HCT116 (cell line): ENCODE results near the gene ALPL. TPM values are rescaled to one million over a fixed set of nuclear protein-coding genes. Genes with fewer than 3 reads are reported as not detected.

Source experiments
- ATAC-seq: fragments of 200-7000 bp; cut with Tn5 transposase; 2 replicates; pipeline ENCODE4 v1.9.1; 2020; ENCODE audit warnings: mild to moderate bottlenecking, moderate library complexity
- BruUV-seq: library from RNA; stranded (reverse); fragments of 400-500 nt; replicated peaks from 2 replicates; lab custom pipeline; 2021; lab: Mats Ljungman, UMichigan
- CTCF ChIA-PET: fragments of 300-600 bp; sonication (Branson Sonifier 250); formaldehyde crosslinking; loops from one replicate; lab custom pipeline; 2021; ENCODE audit warnings: antibody characterized with exemption; lab: Charles Lee
- POLR2A ChIA-PET: fragments of 300-600, 350-600 bp; sonication (Branson Sonifier 250); formaldehyde crosslinking; loops from one replicate; lab custom pipeline; 2021; ENCODE audit warnings: antibody characterized with exemption; lab: Charles Lee
- RAD21 ChIA-PET, 2 experiments: fragments of 300-600 bp; sonication (Branson Sonifier 250); formaldehyde crosslinking; loops; one replicate each; lab custom pipeline; 2023; ENCODE audit warnings: low total read pairs in 2 of 2; ENCODE audit not compliant: uncharacterized antibody in 2 of 2, unreplicated experiment in 2 of 2, low non-redundant PET in 1 of 2; lab: Charles Lee
- DNase-seq: peaks from one replicate; pipeline ENCODE4 v3.0.0-alpha.2; 2010; ENCODE audit warnings: low read depth, low spot score
- H2AFZ ChIP-seq: fragments of 200-600 bp; shearing (Covaris generic), sonication (generic); 2 replicates; pipeline ENCODE4 v1.6.1; 2017; ENCODE audit warnings: low read depth, mixed run types, mixed read lengths, antibody characterized with exemption, low read length; ENCODE audit not compliant: poor library complexity, severe bottlenecking
- H3K27ac ChIP-seq: 2 replicates; pipeline ENCODE4 v1.5.1; 2012; ENCODE audit warnings: low read depth, low read length
- H3K27me3 ChIP-seq: fragments of 200-600 bp; sonication (generic); 2 replicates; pipeline ENCODE4 v1.6.1; 2016; ENCODE audit warnings: mixed run types, low read length, mixed read lengths; ENCODE audit not compliant: insufficient read depth
- H3K36me3 ChIP-seq, 2 experiments: fragments of 200-500 bp in 1 of 2; fragments of 200-600 bp in 1 of 2; sonication (Bioruptor generic) in 1 of 2; sonication (generic) in 1 of 2; 2 replicates each; pipeline versions ENCODE4 v1.5.1 to v1.6.1; 2014 to 2016; ENCODE audit warnings: low read length in 2 of 2, inconsistent platforms in 1 of 2, mixed read lengths in 1 of 2, mixed run types in 1 of 2; ENCODE audit not compliant: insufficient read depth in 2 of 2, control insufficient read depth in 1 of 2
- H3K4me1 ChIP-seq, 2 experiments: fragments of 200-600 bp in 1 of 2; sonication (generic) in 1 of 2; 2 replicates each; pipeline versions ENCODE4 v1.5.1 to v1.6.1; 2012 to 2017; ENCODE audit warnings: low read length in 2 of 2, inconsistent platforms in 1 of 2, mild to moderate bottlenecking in 1 of 2, mixed read lengths in 1 of 2, mixed run types in 1 of 2, moderate library complexity in 1 of 2; ENCODE audit not compliant: insufficient read depth in 2 of 2, control insufficient read depth in 1 of 2
- H3K4me2 ChIP-seq: fragments of 200-600 bp; sonication (generic); 2 replicates; pipeline ENCODE4 v1.6.1; 2017; ENCODE audit warnings: mixed run types, low read length, mixed read lengths
- H3K4me3 ChIP-seq, 2 experiments: fragments of 200-600 bp in 1 of 2; sonication (generic) in 1 of 2; replicated peaks in 1 of 2; 2 replicates each; pipeline ENCODE4 v1.5.1; 2011 to 2016; ENCODE audit warnings: low read length in 2 of 2, control low read depth in 1 of 2, low read depth in 1 of 2, mild to moderate bottlenecking in 1 of 2, mixed read lengths in 1 of 2, mixed run types in 1 of 2
- H3K79me2 ChIP-seq: fragments of 200-600 bp; sonication (generic); 2 replicates; pipeline ENCODE4 v1.6.1; 2017; ENCODE audit warnings: mild to moderate bottlenecking, mixed run types, low read length, moderate library complexity, mixed read lengths; ENCODE audit not compliant: insufficient read depth
- H3K9ac ChIP-seq: fragments of 200-600 bp; sonication (generic); 2 replicates; pipeline ENCODE4 v1.6.1; 2016; ENCODE audit warnings: low read length, mixed read lengths
- H3K9me2 ChIP-seq: fragments of 200-600 bp; sonication (generic), shearing (Covaris generic); 2 replicates; pipeline ENCODE4 v1.6.1; 2017; ENCODE audit warnings: mixed run types, mild to moderate bottlenecking, moderate library complexity; ENCODE audit not compliant: insufficient read depth
- H3K9me3 ChIP-seq, 2 experiments: fragments of 200-500 bp in 1 of 2; fragments of 200-600 bp in 1 of 2; sonication (Bioruptor generic) in 1 of 2; sonication (generic) in 1 of 2; 2 replicates each; pipeline ENCODE4 v1.6.1; 2014 to 2017; ENCODE audit warnings: low read length in 2 of 2, mixed read lengths in 2 of 2, inconsistent platforms in 1 of 2, low read depth in 1 of 2, mild to moderate bottlenecking in 1 of 2, mixed run types in 1 of 2, moderate library complexity in 1 of 2; ENCODE audit not compliant: control insufficient read depth in 1 of 2, insufficient read depth in 1 of 2
- H4K20me1 ChIP-seq: fragments of 200-600 bp; sonication (generic), shearing (Covaris generic); 2 replicates; pipeline ENCODE4 v1.6.1; 2017; ENCODE audit warnings: mixed run types, mild to moderate bottlenecking, moderate library complexity; ENCODE audit not compliant: insufficient read depth
- CBX3 ChIP-seq: IDR thresholded peaks from 2 replicates; pipeline ENCODE4 v1.6.1; 2012; ENCODE audit warnings: low read depth
- CEBPB ChIP-seq: IDR thresholded peaks from 2 replicates; pipeline ENCODE4 v1.6.1; 2012; ENCODE audit warnings: low read depth
- EGR1 ChIP-seq: IDR thresholded peaks from 2 replicates; pipeline ENCODE4 v1.6.1; 2012; ENCODE audit warnings: low read depth
- ELF1 ChIP-seq: IDR thresholded peaks from 2 replicates; pipeline ENCODE4 v1.6.1; 2012; ENCODE audit warnings: low read depth, borderline replicate concordance
- EZH2 ChIP-seq: fragments of 200-600 bp; sonication (generic); IDR thresholded peaks from 2 replicates; pipeline ENCODE4 v1.6.1; 2017; ENCODE audit warnings: antibody characterized with exemption, mixed run types
- EZH2phosphoT487 ChIP-seq: fragments of 200-600 bp; IDR thresholded peaks from 2 replicates; pipeline ENCODE4 v1.6.1; 2018; ENCODE audit warnings: antibody characterized with exemption, borderline replicate concordance
- JUND ChIP-seq: IDR thresholded peaks from 2 replicates; pipeline ENCODE4 v1.6.1; 2012
- POLR2A ChIP-seq: IDR thresholded peaks from 2 replicates; pipeline ENCODE4 v1.7.0; 2011; ENCODE audit warnings: borderline replicate concordance; ENCODE audit not compliant: insufficient read depth, insufficient read length; ENCODE audit errors: extremely low read depth
- REST ChIP-seq: IDR thresholded peaks from 2 replicates; pipeline ENCODE4 v1.6.1; 2012; ENCODE audit warnings: low read depth
- SP1 ChIP-seq: IDR thresholded peaks from 2 replicates; pipeline ENCODE4 v1.6.1; 2012; ENCODE audit warnings: low read depth
- SRF ChIP-seq: IDR thresholded peaks from 2 replicates; pipeline ENCODE4 v1.6.1; 2012; ENCODE audit warnings: low read depth
- TCF7L2 ChIP-seq: IDR thresholded peaks from 2 replicates; pipeline ENCODE4 v1.7.0; 2011; ENCODE audit warnings: borderline replicate concordance, inconsistent platforms; ENCODE audit not compliant: insufficient read depth, insufficient read length; ENCODE audit errors: extremely low read depth
- ZBTB33 ChIP-seq: IDR thresholded peaks from 2 replicates; pipeline ENCODE4 v1.6.1; 2011; ENCODE audit warnings: mild to moderate bottlenecking, low read length, moderate library complexity; ENCODE audit not compliant: insufficient replicate concordance; ENCODE audit errors: extremely low read depth
- ZFX ChIP-seq: fragments of 450-650 bp; IDR thresholded peaks from 2 replicates; pipeline ENCODE4 v1.6.1; 2017
- ZNF274 ChIP-seq: fragments of 200-500 bp; sonication (Bioruptor generic); IDR thresholded peaks from 2 replicates; pipeline ENCODE4 v1.6.1; 2014; ENCODE audit warnings: mild to moderate bottlenecking, low read depth, low read length, inconsistent platforms
- intact Hi-C: fragments of 100-400 bp; cut with micrococcal nuclease; formaldehyde crosslinking; loops from 2 replicates; pipeline ENCODE4 v1.10.0; 2022
- total RNA-seq: library from RNA; stranded (reverse); gene quantifications from one replicate; pipeline ENCODE4 v1.2.1, GENCODE V29; 2021; ENCODE audit not compliant: unreplicated experiment

The ALPL gene
- total RNA-seq, 1 experiment from 2014 or later, result 0.61 TPM

GRCh38 chr1:21541835-21542234 is 32.6 kb downstream of the ALPL start:
- no TSS peak for BruUV-seq
- ChIA-PET RAD21 (no interaction called here), CTCF (interaction anchor here (0.6 kb wide), 1 partner anchor 171 kb away, joined by 3 read pairs; no protein-coding TSS in a partner anchor), POLR2A (no interaction called here)
- no peaks in the 10 kb centered on the region for H3K9me3 ChIP-seq
- no peak for DNase-seq
- no peaks in the 10 kb centered on the region for H3K36me3 ChIP-seq
- H3K4me1 ChIP-seq, result peaks cover 0 to 6% of the 10 kb centered on the region in 2 experiments; a peak in 2 of 4 replicates
- H3K79me2 ChIP-seq, result no peaks in the 10 kb centered on the region
- no peak overlapping the region for H3K4me3 ChIP-seq
- no peak for ATAC-seq
- no peaks in the 10 kb centered on the region for H4K20me1 ChIP-seq
- H3K27me3 ChIP-seq, result no peaks in the 10 kb centered on the region
- no peak for TF ChIP-seq ZNF274
- H3K27ac ChIP-seq, result no peak overlapping the region
- H3K4me2 ChIP-seq, result no peak overlapping the region
- no peak overlapping the region for H2AFZ ChIP-seq
- H3K9ac ChIP-seq, result no peak overlapping the region
- H3K9me2 ChIP-seq, result no peaks in the 10 kb centered on the region
- intact Hi-C loops, result no loop called here

GRCh38 chr1:21543598-21543997 is 34.4 kb downstream of the ALPL start:
- ChIA-PET RAD21 (no interaction called here), CTCF (no interaction called here), POLR2A (no interaction called here)
- Histone ChIP-seq H3K27ac (no peak overlapping the region), H2AFZ (no peak overlapping the region), H3K4me3 (no peak overlapping the region), H3K4me2 (no peak overlapping the region), H3K4me1 (peaks cover 0 to 6% of the 10 kb centered on the region in 2 experiments; a peak in 2 of 4 replicates), H4K20me1 (no peaks in the 10 kb centered on the region), H3K27me3 (no peaks in the 10 kb centered on the region), H3K9me3 (no peaks in the 10 kb centered on the region), H3K9me2 (no peaks in the 10 kb centered on the region), H3K36me3 (no peaks in the 10 kb centered on the region), H3K9ac (no peak overlapping the region), H3K79me2 (no peaks in the 10 kb centered on the region)
- ATAC-seq, result no peak
- BruUV-seq, result no TSS peak
- intact Hi-C loops, result no loop called here
- no peak for DNase-seq
- TF ChIP-seq EGR1 (no peak), CEBPB (no peak), ZFX (no peak), ELF1 (no peak), EZH2 (no peak), EZH2phosphoT487 (no peak), SP1 (no peak), ZNF274 (no peak), SRF (no peak), REST (no peak), POLR2A (no peak), JUND (no peak), CBX3 (no peak), ZBTB33 (no peak), TCF7L2 (no peak)
